OCI-LY7 (cell line): ENCODE results near the gene ZNF532. TPM values are rescaled to one million over a fixed set of nuclear protein-coding genes. Genes with fewer than 3 reads are reported as not detected.
"Not testable (repeated sequence)": the region's sequence is repeated elsewhere in the genome, so short reads cannot be mapped to it uniquely, and the experiment has no call there.

Source experiments
- BruUV-seq: library from RNA; stranded (reverse); fragments of 400-500 nt; replicated peaks from 2 replicates; lab custom pipeline; 2021; lab: Mats Ljungman, UMichigan
- CTCF ChIA-PET: fragments of 300-600 bp; sonication (Branson Sonifier 250); formaldehyde crosslinking; loops from one replicate; lab custom pipeline; 2022; ENCODE audit warnings: antibody characterized with exemption; ENCODE audit not compliant: unreplicated experiment; lab: Charles Lee
- POLR2A ChIA-PET: fragments of 300-600 bp; sonication (Branson Sonifier 250); formaldehyde crosslinking; loops from one replicate; lab custom pipeline; 2022; ENCODE audit warnings: antibody characterized with exemption; lab: Charles Lee
- DNase-seq: peaks from one replicate; pipeline ENCODE4 v3.0.0-alpha.2; 2015; ENCODE audit warnings: low spot score
- H2AFZ ChIP-seq: fragments of 200-600 bp; sonication (generic), shearing (Covaris generic); 2 replicates; pipeline ENCODE4 v1.6.1; 2014; ENCODE audit warnings: mild to moderate bottlenecking, antibody characterized with exemption, low read length, moderate library complexity
- H3K27ac ChIP-seq: fragments of 200-600 bp; sonication (generic); 2 replicates; pipeline ENCODE4 v1.5.1; 2014; ENCODE audit warnings: mixed run types, low read depth, mild to moderate bottlenecking, moderate library complexity, low read length, inconsistent platforms; ENCODE audit not compliant: poor library complexity, severe bottlenecking
- H3K36me3 ChIP-seq: fragments of 200-600 bp; sonication (generic); 2 replicates; pipeline ENCODE4 v1.6.1; 2014; ENCODE audit warnings: mild to moderate bottlenecking, antibody characterized with exemption, low read length, moderate library complexity, mixed read lengths; ENCODE audit not compliant: insufficient read depth
- H3K4me1 ChIP-seq: fragments of 200-600 bp; sonication (generic); 2 replicates; pipeline ENCODE4 v1.5.1; 2014; ENCODE audit warnings: mild to moderate bottlenecking, low read length; ENCODE audit not compliant: insufficient read depth, poor library complexity, severe bottlenecking
- H3K4me2 ChIP-seq: fragments of 200-600 bp; sonication (generic); 2 replicates; pipeline ENCODE4 v1.6.1; 2014; ENCODE audit warnings: mild to moderate bottlenecking, low read length
- H3K4me3 ChIP-seq: fragments of 200-600 bp; sonication (generic); 2 replicates; pipeline ENCODE4 v1.5.1; 2014; ENCODE audit warnings: mild to moderate bottlenecking, low read depth, low read length; ENCODE audit not compliant: poor library complexity, severe bottlenecking
- H3K79me2 ChIP-seq: fragments of 200-600 bp; sonication (generic); 2 replicates; pipeline ENCODE4 v1.6.1; 2016; ENCODE audit warnings: low read depth, mild to moderate bottlenecking, low read length, moderate library complexity, mixed read lengths; ENCODE audit not compliant: insufficient read depth
- H3K9me2 ChIP-seq: fragments of 200-600 bp; sonication (generic); 2 replicates; pipeline ENCODE4 v1.6.1; 2016; ENCODE audit warnings: mild to moderate bottlenecking, low read length, mixed read lengths; ENCODE audit not compliant: insufficient read depth
- H3K9me3 ChIP-seq: fragments of 200-600 bp; sonication (generic); 2 replicates; pipeline ENCODE4 v1.6.1; 2014; ENCODE audit warnings: mild to moderate bottlenecking, mixed run types, low read length, mixed read lengths
- H4K20me1 ChIP-seq: fragments of 200-600 bp; sonication (generic); 2 replicates; pipeline ENCODE4 v1.6.1; 2014; ENCODE audit warnings: mild to moderate bottlenecking, antibody characterized with exemption, low read length, moderate library complexity, mixed read lengths; ENCODE audit not compliant: insufficient read depth
- CTCF ChIP-seq: fragments of 200-600 bp; sonication (generic); conservative IDR thresholded peaks from 2 replicates; pipeline ENCODE4 v1.5.1; 2014; ENCODE audit warnings: mild to moderate bottlenecking, antibody characterized with exemption, low read length, moderate library complexity, mixed read lengths
- EZH2phosphoT487 ChIP-seq: fragments of 200-600 bp; sonication (generic); IDR thresholded peaks from 2 replicates; pipeline ENCODE4 v1.6.1; 2018; ENCODE audit warnings: low read depth, borderline replicate concordance, mild to moderate bottlenecking, mixed run types, antibody characterized with exemption, low read length, moderate library complexity, mixed read lengths
- intact Hi-C: fragments of 100-400 bp; cut with micrococcal nuclease; formaldehyde crosslinking; loops from one replicate; pipeline ENCODE4 v1.10.0; 2022; ENCODE audit not compliant: unreplicated experiment
- total RNA-seq, 2 experiments: library from RNA; depleted of rRNA in 1 of 2; stranded (reverse); fragments of >200 nt in 1 of 2; shearing (Covaris generic) in 1 of 2; gene quantifications; 2 replicates each; pipeline ENCODE4 v1.2.3, GENCODE V29; 2014 to 2022

Gene ZNF532
- total RNA-seq, 2 experiments from 2014 or later, result 10.4 to 18.7 TPM

- DNase-seq, result no peak
- no TSS peak for BruUV-seq
- H4K20me1 ChIP-seq, result no peaks in the 10 kb centered on the region
- ChIA-PET CTCF (interaction anchor here (0.6 kb wide), 1 partner anchor 171 kb away, joined by 3 read pairs; no protein-coding TSS in a partner anchor), POLR2A (no interaction called here)
- H3K9me2 ChIP-seq, result no peaks in the 10 kb centered on the region
- no peaks in the 10 kb centered on the region; the same call in 1 of the 2 replicates for H3K36me3 ChIP-seq
- H3K9me3 ChIP-seq, result no peaks in the 10 kb centered on the region
- no peaks in the 10 kb centered on the region for H3K79me2 ChIP-seq
- H3K4me2 ChIP-seq, result no peak overlapping the region
- H3K4me3 ChIP-seq, result no peak overlapping the region
- intact Hi-C loops, result no loop called here
- no peak overlapping the region for H2AFZ ChIP-seq
- no peaks in the 10 kb centered on the region for H3K4me1 ChIP-seq
- H3K27ac ChIP-seq, result no peak overlapping the region
- TF ChIP-seq EZH2phosphoT487, result no peak
- TF ChIP-seq CTCF, result no peak
Observed at GRCh38 chr18:58911766-58912165, 47.1 kb downstream of the ZNF532 start.

GRCh38 chr18:58915006-58915799 is 50.5 kb downstream of the ZNF532 start:
- Histone ChIP-seq H3K4me3 (no peak overlapping the region), H3K9me2 (no peaks in the 10 kb centered on the region), H2AFZ (no peak overlapping the region), H3K9me3 (no peaks in the 10 kb centered on the region), H4K20me1 (no peaks in the 10 kb centered on the region), H3K79me2 (no peaks in the 10 kb centered on the region), H3K4me2 (no peak overlapping the region), H3K4me1 (no peaks in the 10 kb centered on the region), H3K27ac (no peak overlapping the region), H3K36me3 (peaks cover 7% of the 10 kb centered on the region; the same call in 1 of the 2 replicates)
- no peak for DNase-seq
- ChIA-PET POLR2A (no interaction called here), CTCF (no interaction called here)
- TF ChIP-seq EZH2phosphoT487, result no peak
- TF ChIP-seq CTCF, result no peak
- intact Hi-C loops, result no loop called here
- BruUV-seq, result no TSS peak

- POLR2A ChIA-PET, result no interaction called here
- Histone ChIP-seq H3K36me3 (peaks cover 7% of the 10 kb centered on the region; the same call in 1 of the 2 replicates), H3K4me3 (no peak overlapping the region), H3K4me1 (no peaks in the 10 kb centered on the region), H3K4me2 (no peak overlapping the region), H3K9me2 (no peaks in the 10 kb centered on the region), H4K20me1 (no peaks in the 10 kb centered on the region), H3K27ac (no peak overlapping the region), H3K9me3 (no peaks in the 10 kb centered on the region), H3K79me2 (no peaks in the 10 kb centered on the region), H2AFZ (no peak overlapping the region)
- intact Hi-C loops, result no loop called here
- DNase-seq, result no peak
- CTCF ChIA-PET, result no interaction called here
- TF ChIP-seq CTCF, result no peak
- TF ChIP-seq EZH2phosphoT487, result no peak
- no TSS peak for BruUV-seq
Observed at GRCh38 chr18:58915995-58916394, 51.3 kb downstream of the ZNF532 start.

- H3K4me3 ChIP-seq, H3K9me2 ChIP-seq, H3K9me3 ChIP-seq, CTCF ChIA-PET, BruUV-seq, POLR2A ChIA-PET, H2AFZ ChIP-seq, H3K27ac ChIP-seq, H4K20me1 ChIP-seq, H3K4me1 ChIP-seq, DNase-seq, H3K4me2 ChIP-seq, intact Hi-C loops, H3K79me2 ChIP-seq: not testable (repeated sequence)
- H3K36me3 ChIP-seq, result peaks cover 29% of the 10 kb centered on the region
Observed at GRCh38 chr18:58919934-58920333, 55.3 kb downstream of the ZNF532 start.
